ENCODE results near the gene OR6A2. TPM values are rescaled to one million over a fixed set of nuclear protein-coding genes. Genes with fewer than 3 reads are reported as not detected.
"Not testable (repeated sequence)": the region's sequence is repeated elsewhere in the genome, so short reads cannot be mapped to it uniquely, and the experiment has no call there.

OR6A2 gene
- total RNA-seq, result 0.06 TPM

GRCh38 chr11:6799402-6799801 is at the start of gene OR6A2:
TSS of gene OR6A2 (minus strand) at chr11:6799689. CDS start at chr11:6795708, 3,981 bp downstream.
- no peak for DNase-seq (ENCODE audit: low spot score)

GRCh38 chr11:6845383-6845782 is 45.9 kb upstream of the OR6A2 start, which contains the start of gene OR10A5:
TSS of gene OR10A5 (plus strand) at chr11:6845683. CDS start at chr11:6845683, 0 bp downstream.
- DNase-seq (ENCODE audit: low spot score), result no peak

GRCh38 chr11:6844356-6844755 is 44.9 kb upstream of the OR6A2 start:
- DNase-seq (ENCODE audit: low spot score), result no peak

- DNase-seq (ENCODE audit: low spot score), result no peak
Measured at GRCh38 chr11:6843670-6844069, 44.2 kb upstream of the OR6A2 start.

GRCh38 chr11:6841694-6842093 is 42.2 kb upstream of the OR6A2 start:
- no peak for DNase-seq (ENCODE audit: low spot score)

- DNase-seq (ENCODE audit: low spot score), result no peak
Measured at GRCh38 chr11:6834021-6834420, 34.5 kb upstream of the OR6A2 start.

GRCh38 chr11:6833356-6833755 is 33.9 kb upstream of the OR6A2 start:
- DNase-seq (ENCODE audit: low spot score), result no peak

- no peak for DNase-seq (ENCODE audit: low spot score)
Measured at GRCh38 chr11:6828103-6828502, 28.6 kb upstream of the OR6A2 start.

GRCh38 chr11:6825231-6825744 is 25.8 kb upstream of the OR6A2 start:
- DNase-seq (ENCODE audit: low spot score), result no peak

- DNase-seq (ENCODE audit: low spot score), result no peak
Measured at GRCh38 chr11:6824136-6824823, 24.8 kb upstream of the OR6A2 start.

GRCh38 chr11:6818967-6819366 is 19.5 kb upstream of the OR6A2 start:
- DNase-seq (ENCODE audit: low spot score), result no peak

GRCh38 chr11:6817694-6818093 is 18.2 kb upstream of the OR6A2 start:
- DNase-seq (ENCODE audit: low spot score), result no peak

- DNase-seq (ENCODE audit: low spot score), result no peak
Measured at GRCh38 chr11:6813656-6814055, 14.2 kb upstream of the OR6A2 start.

GRCh38 chr11:6812390-6813005 is 13.0 kb upstream of the OR6A2 start:
- DNase-seq (ENCODE audit: low spot score), result no peak

- DNase-seq (ENCODE audit: low spot score), result not testable (repeated sequence)
Measured at GRCh38 chr11:6801075-6801474, 1.6 kb upstream of the OR6A2 start.

- no peak for DNase-seq (ENCODE audit: low spot score)
Measured at GRCh38 chr11:6794639-6795038, 4.8 kb downstream of the OR6A2 start.

- DNase-seq (ENCODE audit: low spot score), result no peak
Measured at GRCh38 chr11:6790546-6790945, 8.9 kb downstream of the OR6A2 start.

- DNase-seq (ENCODE audit: low spot score), result no peak
Measured at GRCh38 chr11:6782720-6783119, 16.8 kb downstream of the OR6A2 start, which contains the start of gene OR2AG1. TSS of gene OR2AG1 (plus strand) at chr11:6783020. CDS start at chr11:6785038, 2,018 bp downstream.

GRCh38 chr11:6780829-6781228 is 18.7 kb downstream of the OR6A2 start:
- DNase-seq (ENCODE audit: low spot score), result no peak

GRCh38 chr11:6778518-6778917 is 21.0 kb downstream of the OR6A2 start:
- no peak for DNase-seq (ENCODE audit: low spot score)

GRCh38 chr11:6771926-6772893 is 27.3 kb downstream of the OR6A2 start, which contains the start of gene OR2AG2:
TSS of gene OR2AG2 (minus strand) at chr11:6771976. CDS start at chr11:6768957, 3,019 bp downstream.
- no peak for DNase-seq (ENCODE audit: low spot score)

Measured in mucosa of gallbladder (tissue), 1 donor.